Liver (tissue), 9 donors: Measurements from ENCODE around the gene ERP27. TPM values are rescaled to one million over a fixed set of nuclear protein-coding genes. Genes with fewer than 3 reads are reported as not detected.

Source experiments
- DNase-seq: peaks from one replicate; pipeline ENCODE4 v3.0.0-alpha.2; 2017; ENCODE audit warnings: low spot score
- H3K27ac ChIP-seq, 2 donors: one replicate each; pipeline ENCODE4 v1.7.0; 2013; ENCODE audit warnings: inconsistent platforms in 2 of 2, low read length in 2 of 2, control low read depth in 1 of 2, low read depth in 1 of 2, mild to moderate bottlenecking in 1 of 2
- H3K27me3 ChIP-seq, 4 donors: one replicate each; pipeline versions ENCODE4 v1.6.1 to v1.7.0; 2013; ENCODE audit warnings: low read length in 3 of 4, inconsistent platforms in 1 of 4, mild to moderate bottlenecking in 1 of 4, moderate library complexity in 1 of 4; ENCODE audit not compliant: control insufficient read depth in 4 of 4, insufficient read depth in 4 of 4
- H3K36me3 ChIP-seq, 4 donors: one replicate each; pipeline versions ENCODE4 v1.6.1 to v1.7.0; 2013; ENCODE audit warnings: low read length in 3 of 4, mild to moderate bottlenecking in 3 of 4, low read depth in 1 of 4, moderate library complexity in 1 of 4; ENCODE audit not compliant: control insufficient read depth in 4 of 4, insufficient read depth in 3 of 4
- H3K4me1 ChIP-seq, 4 donors: one replicate each; pipeline versions ENCODE4 v1.6.1 to v1.7.0; 2013; ENCODE audit warnings: low read length in 3 of 4, mild to moderate bottlenecking in 3 of 4, moderate library complexity in 1 of 4; ENCODE audit not compliant: control insufficient read depth in 4 of 4, insufficient read depth in 4 of 4
- H3K4me3 ChIP-seq, 3 donors: one replicate each; pipeline versions ENCODE4 v1.6.1 to v1.7.0; 2013; ENCODE audit warnings: low read length in 3 of 3, control low read depth in 1 of 3, low read depth in 1 of 3, mild to moderate bottlenecking in 1 of 3
- H3K9ac ChIP-seq, 2 donors: one replicate each; pipeline ENCODE4 v1.7.0; 2013; ENCODE audit warnings: low read length in 2 of 2, mild to moderate bottlenecking in 2 of 2, moderate library complexity in 2 of 2, control low read depth in 1 of 2, low read depth in 1 of 2
- H3K9me3 ChIP-seq, 4 donors: one replicate each; pipeline versions ENCODE4 v1.6.1 to v1.7.0; 2013; ENCODE audit warnings: low read length in 3 of 4; ENCODE audit not compliant: control insufficient read depth in 4 of 4
- ATF3 ChIP-seq: IDR thresholded peaks from 2 replicates; pipeline ENCODE4 v1.6.1; 2016; ENCODE audit warnings: antibody characterized with exemption
- CTCF ChIP-seq: fragments of 150-350 bp; IDR thresholded peaks from 2 replicates; pipeline ENCODE4 v1.5.1; 2017; ENCODE audit warnings: improper control_type of control experiment, low read depth, low read length; ENCODE audit not compliant: missing input control
- FOXA1 ChIP-seq: IDR thresholded peaks from 2 replicates; pipeline ENCODE4 v1.6.1; 2016; ENCODE audit warnings: antibody characterized with exemption
- GABPA ChIP-seq, 2 donors: IDR thresholded peaks in 1 of 2; conservative IDR thresholded peaks in 1 of 2; 2 replicates each; pipeline ENCODE4 v1.6.1; 2016; ENCODE audit warnings: antibody characterized with exemption in 2 of 2, mild to moderate bottlenecking in 1 of 2, moderate library complexity in 1 of 2
- HNF4G ChIP-seq: IDR thresholded peaks from 2 replicates; pipeline ENCODE4 v1.6.1; 2016; ENCODE audit warnings: antibody characterized with exemption
- JUND ChIP-seq, 2 donors: IDR thresholded peaks; 2 replicates each; pipeline ENCODE4 v1.6.1; 2016; ENCODE audit warnings: antibody characterized with exemption in 2 of 2
- NR2F2 ChIP-seq: IDR thresholded peaks from 2 replicates; pipeline ENCODE4 v1.6.1; 2016; ENCODE audit warnings: antibody characterized with exemption
- RAD21 ChIP-seq, 2 donors: IDR thresholded peaks; 2 replicates each; pipeline ENCODE4 v1.6.1; 2016; ENCODE audit warnings: antibody characterized with exemption in 2 of 2, mild to moderate bottlenecking in 2 of 2
- REST ChIP-seq: IDR thresholded peaks from 2 replicates; pipeline ENCODE4 v1.6.1; 2016; ENCODE audit warnings: antibody characterized with exemption, mild to moderate bottlenecking
- RXRA ChIP-seq, 2 donors: IDR thresholded peaks; 2 replicates each; pipeline ENCODE4 v1.6.1; 2017 to 2018; ENCODE audit warnings: antibody characterized with exemption in 2 of 2, mild to moderate bottlenecking in 1 of 2
- SP1 ChIP-seq: IDR thresholded peaks from 2 replicates; pipeline ENCODE4 v1.6.1; 2018; ENCODE audit warnings: antibody characterized with exemption, mild to moderate bottlenecking
- TAF1 ChIP-seq: conservative IDR thresholded peaks from 2 replicates; pipeline ENCODE4 v1.6.1; 2016; ENCODE audit warnings: antibody characterized with exemption, mild to moderate bottlenecking
- WGBS: extraction: QIAGEN DNeasy Blood & Tissue Kit; methylation state at CpG from one replicate; pipeline ENCODE4 v1.1.7; 2013; 5-methylcytosine and 5-hydroxymethylcytosine counted together
- polyA plus RNA-seq, 2 donors: library from polyadenylated mRNA; stranded (reverse) in 1 of 2; unstranded in 1 of 2; fragments of 200-250 nt in 1 of 2; fragments of >200 nt in 1 of 2; fragmentation: Nextera tagmentation in 1 of 2; extraction: Ambion mirVana in 1 of 2; gene quantifications; one replicate each; pipeline versions ENCODE4 v1.2.1 to v1.2.3, GENCODE V29; 2013 to 2015
- total RNA-seq, 2 donors: library from RNA; depleted of rRNA; stranded (reverse); fragments of >200 nt; gene quantifications; one replicate each; pipeline ENCODE4 v1.2.3, GENCODE V29; 2014
- donor health status: healthy.
- donor health status: healthy.
- donor health status: healthy.
- donor health status: healthy.
- donor health status: healthy.

ERP27 gene
- total and polyA plus RNA-seq, 4 donors = 0.14 to 5.8 (median 0.51) TPM

- Histone ChIP-seq H3K9ac (no peak overlapping the region), H3K27ac (no peak overlapping the region), H3K4me1 (no peaks in the 10 kb centered on the region), H3K36me3 (no peaks in the 10 kb centered on the region), H3K27me3 (no peaks in the 10 kb centered on the region), H3K4me3 (no peak overlapping the region), H3K9me3 (no peaks in the 10 kb centered on the region)
- WGBS = 90% methylated on average over 4 of the region's 4 CpGs
- no peak for TF ChIP-seq HNF4G
- no peak for TF ChIP-seq NR2F2
- no peak for TF ChIP-seq JUND (IDR thresholded peaks at IDR 0.05)
- no peak for TF ChIP-seq RXRA (IDR thresholded peaks at IDR 0.05)
- TF ChIP-seq FOXA1 = no peak
- TF ChIP-seq TAF1 = no peak
- DNase-seq = no peak
These were observed 7.0 kb downstream of the ERP27 start for GRCh38 chr12:14931359-14931758.

- H3K9ac ChIP-seq = no peak overlapping the region
- H3K36me3 ChIP-seq = no peaks in the 10 kb centered on the region
- H3K4me3 ChIP-seq = no peak overlapping the region
- H3K9me3 ChIP-seq = no peaks in the 10 kb centered on the region
- no peak overlapping the region for H3K27ac ChIP-seq
- DNase-seq = no peak
- H3K27me3 ChIP-seq = no peaks in the 10 kb centered on the region
- H3K4me1 ChIP-seq = no peaks in the 10 kb centered on the region
- no peak for TF ChIP-seq GABPA (IDR thresholded peaks at IDR 0.05 in 1 of 2, conservative IDR thresholded peaks at IDR 0.05 in 1 of 2)
- TF ChIP-seq RAD21 (IDR thresholded peaks at IDR 0.05) = peak; percentile 28 to 45
- no peak for TF ChIP-seq NR2F2
- no peak for TF ChIP-seq CTCF
These were observed 8.0 kb downstream of the ERP27 start for GRCh38 chr12:14930299-14930698.

- 60% methylated on average over 4 of the region's 4 CpGs for WGBS
- TF ChIP-seq SP1 = peak; percentile 24
- no peak for TF ChIP-seq FOXA1
- no peaks in the 10 kb centered on the region for H3K27me3 ChIP-seq
- no peak overlapping the region for H3K27ac ChIP-seq
- H3K4me3 ChIP-seq = no peak overlapping the region
- no peaks in the 10 kb centered on the region for H3K9me3 ChIP-seq
- no peak overlapping the region for H3K9ac ChIP-seq
- no peak for DNase-seq
- H3K4me1 ChIP-seq = no peaks in the 10 kb centered on the region
- no peaks in the 10 kb centered on the region for H3K36me3 ChIP-seq
These were observed 9.4 kb downstream of the ERP27 start for GRCh38 chr12:14928931-14929330.

GRCh38 chr12:14927267-14927666 lies 11.1 kb downstream of the ERP27 start:
- no peak overlapping the region for H3K27ac ChIP-seq
- WGBS = 97% methylated on average over 3 of the region's 3 CpGs
- no peak for DNase-seq
- H3K4me3 ChIP-seq = no peak overlapping the region
- H3K27me3 ChIP-seq = no peaks in the 10 kb centered on the region
- TF ChIP-seq TAF1 (no peak), ATF3 (no peak), HNF4G (no peak), JUND (IDR thresholded peaks at IDR 0.05) (no peak), CTCF (no peak), RAD21 (IDR thresholded peaks at IDR 0.05) (no peak), REST (no peak)
- H3K4me1 ChIP-seq = no peaks in the 10 kb centered on the region
- H3K9ac ChIP-seq = no peak overlapping the region
- H3K9me3 ChIP-seq = no peaks in the 10 kb centered on the region
- H3K36me3 ChIP-seq = no peaks in the 10 kb centered on the region
